ENCODE data around the gene ST3GAL4. TPM values are rescaled to one million over a fixed set of nuclear protein-coding genes. Genes with fewer than 3 reads are reported as not detected.
"Not testable (repeated sequence)": the region's sequence is repeated elsewhere in the genome, so short reads cannot be mapped to it uniquely, and the experiment has no call there.

Gene ST3GAL4
- total RNA-seq, 2 donors from 2014 or later = 123 to 304 TPM

DNA sequence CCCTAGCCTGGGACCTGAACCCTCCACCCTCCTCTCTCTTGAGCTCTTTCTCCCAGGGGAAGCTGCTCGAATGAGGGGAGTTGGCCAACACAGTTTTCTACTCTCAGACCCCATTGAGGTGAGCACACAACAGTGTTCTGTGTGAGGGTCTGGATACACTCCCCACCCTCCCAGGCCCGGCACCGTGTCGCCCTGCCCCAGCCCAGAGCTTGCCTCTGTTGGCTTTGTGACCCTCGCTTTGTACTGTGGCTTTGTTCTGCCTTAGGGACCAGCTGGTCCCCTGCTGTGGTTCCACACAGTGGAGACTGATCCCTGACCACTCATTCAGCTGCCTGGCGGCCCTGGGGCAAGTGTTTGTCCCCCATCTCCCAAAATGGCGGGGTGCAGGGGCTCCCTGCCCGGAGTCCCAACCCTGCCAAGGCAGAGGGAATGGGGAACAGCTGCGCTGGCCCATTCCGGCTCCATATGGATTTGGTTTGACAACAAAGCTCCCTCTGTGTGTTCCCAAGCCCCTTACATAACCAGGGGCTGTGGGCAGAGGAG, 8.3 kb downstream of the ST3GAL4 start:
- Histone ChIP-seq H3K9me3 (no peaks in the 10 kb centered on the region), H3K4me3 (no peak overlapping the region), H3K27ac (no peak overlapping the region), H3K9ac (ENCODE audit: low read depth in 2 of 2, low read length in 2 of 2) (no peak overlapping the region), H3K36me3 (no peaks in the 10 kb centered on the region), H3K4me1 (peaks cover 9% of the 10 kb centered on the region), H3K27me3 (no peaks in the 10 kb centered on the region)
- DNase-seq = no peak
- TF ChIP-seq, protein P1, sequence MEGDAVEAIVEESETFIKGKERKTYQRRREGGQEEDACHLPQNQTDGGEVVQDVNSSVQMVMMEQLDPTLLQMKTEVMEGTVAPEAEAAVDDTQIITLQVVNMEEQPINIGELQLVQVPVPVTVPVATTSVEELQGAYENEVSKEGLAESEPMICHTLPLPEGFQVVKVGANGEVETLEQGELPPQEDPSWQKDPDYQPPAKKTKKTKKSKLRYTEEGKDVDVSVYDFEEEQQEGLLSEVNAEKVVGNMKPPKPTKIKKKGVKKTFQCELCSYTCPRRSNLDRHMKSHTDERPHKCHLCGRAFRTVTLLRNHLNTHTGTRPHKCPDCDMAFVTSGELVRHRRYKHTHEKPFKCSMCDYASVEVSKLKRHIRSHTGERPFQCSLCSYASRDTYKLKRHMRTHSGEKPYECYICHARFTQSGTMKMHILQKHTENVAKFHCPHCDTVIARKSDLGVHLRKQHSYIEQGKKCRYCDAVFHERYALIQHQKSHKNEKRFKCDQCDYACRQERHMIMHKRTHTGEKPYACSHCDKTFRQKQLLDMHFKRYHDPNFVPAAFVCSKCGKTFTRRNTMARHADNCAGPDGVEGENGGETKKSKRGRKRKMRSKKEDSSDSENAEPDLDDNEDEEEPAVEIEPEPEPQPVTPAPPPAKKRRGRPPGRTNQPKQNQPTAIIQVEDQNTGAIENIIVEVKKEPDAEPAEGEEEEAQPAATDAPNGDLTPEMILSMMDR (IDR thresholded peaks at IDR 0.05) = no peak
- intact Hi-C loops (cut with DNase I) = no loop called here

DNA sequence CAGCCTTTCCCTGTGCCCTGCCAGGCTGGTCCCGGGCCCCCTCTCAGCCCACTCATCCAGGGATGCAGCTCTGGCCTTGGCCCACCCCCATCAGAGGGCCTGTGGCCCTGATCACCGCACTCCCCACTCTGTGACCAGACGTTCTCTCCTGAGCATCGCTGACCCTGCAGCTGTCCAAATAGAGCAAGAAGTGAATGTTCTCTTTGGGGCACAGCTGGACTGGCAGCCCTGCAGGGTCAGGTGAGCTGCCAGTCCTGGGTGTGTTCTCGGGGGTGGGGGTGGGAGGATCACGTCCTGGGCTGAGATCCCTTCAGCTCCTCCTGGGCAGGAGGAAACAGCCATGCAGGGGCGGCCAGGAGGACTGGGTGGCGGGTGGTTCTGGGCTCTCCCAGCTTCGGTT, 9.2 kb downstream of the ST3GAL4 start:
- H3K4me3 ChIP-seq; H3K27me3 ChIP-seq; DNase-seq; H3K9me3 ChIP-seq; H3K9ac ChIP-seq (ENCODE audit: low read depth in 2 of 2, low read length in 2 of 2); intact Hi-C loops (cut with DNase I); H3K4me1 ChIP-seq; H3K27ac ChIP-seq; H3K36me3 ChIP-seq: not testable (repeated sequence)

DNA sequence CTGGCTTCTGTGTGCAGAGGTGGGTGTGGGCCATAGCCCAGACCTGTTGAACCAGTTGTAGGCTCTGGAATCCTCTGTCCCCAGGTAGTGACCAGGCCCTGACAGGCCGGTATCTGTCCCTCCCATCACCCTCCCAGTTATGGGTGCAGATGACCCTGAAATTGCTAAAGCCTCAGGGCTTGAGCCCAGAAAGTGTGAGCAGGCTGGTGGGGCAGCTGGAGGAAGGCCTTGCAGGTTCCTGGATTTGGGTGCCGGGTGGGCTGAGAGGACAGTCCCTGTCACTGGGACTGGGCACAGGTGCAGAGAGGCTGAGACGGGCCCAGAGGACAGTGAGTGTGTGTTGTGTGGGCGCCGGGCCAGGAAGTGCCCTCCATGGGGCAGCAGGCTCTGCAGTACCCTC, 10.0 kb downstream of the ST3GAL4 start:
- DNase-seq; H3K27me3 ChIP-seq; H3K4me3 ChIP-seq; intact Hi-C loops (cut with DNase I); H3K9ac ChIP-seq (ENCODE audit: low read depth in 2 of 2, low read length in 2 of 2); H3K4me1 ChIP-seq; H3K36me3 ChIP-seq; H3K9me3 ChIP-seq: not testable (repeated sequence)
- peak overlapping the region; percentile 50 for H3K27ac ChIP-seq

DNA sequence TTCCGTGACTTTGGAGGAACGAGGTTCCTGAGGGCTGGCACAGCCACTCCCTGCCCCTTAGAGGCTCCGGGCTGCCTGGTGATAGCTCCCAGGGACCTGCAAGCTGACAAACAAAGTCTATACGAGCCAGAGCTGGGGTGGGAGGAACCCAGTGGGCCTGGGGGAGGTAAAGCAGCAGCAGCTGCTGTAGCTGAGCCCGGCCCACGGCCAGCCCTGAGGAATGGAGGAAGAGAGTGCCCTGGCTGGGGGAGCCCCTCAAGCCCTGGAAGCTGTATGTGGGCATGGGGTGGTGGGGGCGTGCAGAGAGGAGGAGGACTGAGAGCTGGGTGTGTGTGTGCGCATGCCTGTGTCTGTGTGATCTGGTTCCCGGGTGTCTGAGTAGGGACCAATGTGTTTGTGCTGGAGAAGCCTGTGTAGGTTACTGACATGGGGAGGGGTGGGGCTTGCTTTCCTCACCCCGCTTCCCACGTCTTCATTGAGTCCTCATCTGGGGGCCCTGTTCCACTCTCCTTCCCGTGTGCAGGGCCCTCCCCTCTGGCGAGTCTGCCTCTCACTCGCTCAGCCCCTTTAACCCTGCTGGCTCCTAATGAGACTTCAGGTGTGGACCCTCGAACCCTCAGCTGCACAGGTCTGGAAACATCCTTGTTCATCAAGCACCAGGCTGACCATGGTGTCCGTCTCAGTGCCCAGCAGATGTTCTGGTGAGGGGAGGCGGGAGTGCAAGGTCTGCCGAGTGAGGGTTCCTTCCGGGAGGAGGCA, 10.8 kb downstream of the ST3GAL4 start:
- TF ChIP-seq, protein P1 (IDR thresholded peaks at IDR 0.05) = no peak
- H3K27ac ChIP-seq = peak overlapping the region; percentile 71
- H3K4me1 ChIP-seq = peaks cover 5% of the 10 kb centered on the region
- no peak overlapping the region for H3K4me3 ChIP-seq
- H3K9ac ChIP-seq (ENCODE audit: low read depth in 2 of 2, low read length in 2 of 2) = peak overlapping the region in 1 of 2 donors; percentile 40
- no peaks in the 10 kb centered on the region for H3K36me3 ChIP-seq
- no peak for DNase-seq
- H3K9me3 ChIP-seq = no peaks in the 10 kb centered on the region
- intact Hi-C loops (cut with DNase I) = no loop called here
- no peaks in the 10 kb centered on the region for H3K27me3 ChIP-seq

DNA sequence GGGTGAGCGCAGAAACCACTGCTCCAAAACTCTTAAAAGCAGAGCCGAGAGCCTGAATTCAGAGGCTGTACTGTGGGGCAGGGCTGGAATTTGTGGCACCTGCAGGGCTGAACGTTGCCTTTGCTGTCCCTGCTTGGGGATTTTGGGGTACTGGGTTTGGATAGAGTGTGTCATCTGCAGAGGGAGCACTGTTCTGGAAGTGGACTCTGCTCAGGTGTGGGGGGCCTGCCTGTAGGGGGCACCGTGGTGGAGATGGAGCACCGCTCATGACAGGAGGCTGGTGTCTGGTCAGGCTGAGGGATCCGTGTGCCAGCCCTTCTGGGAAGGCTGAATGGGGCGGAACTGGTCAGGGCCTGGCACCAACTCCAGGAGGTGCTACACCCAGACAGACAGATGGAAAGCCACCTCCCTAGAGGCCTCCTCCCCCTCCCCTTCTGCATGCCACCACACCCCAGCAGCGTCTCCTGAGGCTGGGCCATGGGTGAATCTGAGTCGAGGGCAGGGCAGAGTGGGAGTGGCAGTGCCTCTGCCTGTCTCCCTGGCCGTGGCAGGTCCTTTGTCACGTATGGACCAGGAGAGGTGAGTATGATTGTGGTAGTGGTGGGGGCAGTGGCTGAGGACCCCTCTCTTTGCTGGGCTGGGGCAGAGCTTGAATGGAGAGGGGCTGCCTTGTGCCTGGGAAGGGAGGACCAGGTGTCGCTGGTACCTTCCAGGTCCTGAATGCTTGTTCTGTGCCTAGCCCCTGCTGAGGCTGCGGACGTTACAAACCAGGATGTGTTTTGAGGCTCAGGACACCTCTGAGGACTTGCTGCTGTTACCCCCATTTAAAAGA, 11.6 kb downstream of the ST3GAL4 start:
- intact Hi-C loops (cut with DNase I); H3K4me3 ChIP-seq; H3K9me3 ChIP-seq; H3K4me1 ChIP-seq; H3K27me3 ChIP-seq; H3K36me3 ChIP-seq: not testable (repeated sequence)
- Histone ChIP-seq H3K27ac (peak overlapping the region; percentile 71), H3K9ac (ENCODE audit: low read depth in 2 of 2, low read length in 2 of 2) (peak overlapping the region in 1 of 2 donors; percentile 40)
- TF ChIP-seq, protein P1 (IDR thresholded peaks at IDR 0.05) = peak; percentile 22
- DNase-seq = peak; percentile 83

DNA sequence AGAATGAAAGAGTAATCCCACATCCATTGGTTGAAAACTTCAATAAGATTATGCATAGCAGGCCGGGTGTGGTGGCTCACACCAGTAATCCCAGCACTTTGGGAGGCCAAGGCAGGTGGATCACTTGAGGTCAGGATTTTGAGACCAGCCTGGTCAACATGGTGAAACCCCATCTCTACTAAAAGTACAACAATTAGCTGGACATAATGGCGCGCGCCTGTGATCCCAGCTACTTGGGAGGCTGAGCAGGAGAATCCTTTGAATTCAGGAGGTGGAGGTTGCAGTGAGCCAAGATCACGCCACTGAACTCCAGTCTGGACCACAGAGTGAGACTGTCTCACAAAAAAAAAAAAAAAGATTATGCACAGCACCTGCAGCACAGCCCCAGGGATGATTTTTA, 12.3 kb downstream of the ST3GAL4 start:
- DNase-seq; H3K36me3 ChIP-seq; H3K27me3 ChIP-seq; H3K4me3 ChIP-seq; H3K9ac ChIP-seq (ENCODE audit: low read depth in 2 of 2, low read length in 2 of 2); intact Hi-C loops (cut with DNase I); H3K9me3 ChIP-seq; H3K4me1 ChIP-seq: not testable (repeated sequence)
- peak overlapping the region; percentile 71 for H3K27ac ChIP-seq

DNA sequence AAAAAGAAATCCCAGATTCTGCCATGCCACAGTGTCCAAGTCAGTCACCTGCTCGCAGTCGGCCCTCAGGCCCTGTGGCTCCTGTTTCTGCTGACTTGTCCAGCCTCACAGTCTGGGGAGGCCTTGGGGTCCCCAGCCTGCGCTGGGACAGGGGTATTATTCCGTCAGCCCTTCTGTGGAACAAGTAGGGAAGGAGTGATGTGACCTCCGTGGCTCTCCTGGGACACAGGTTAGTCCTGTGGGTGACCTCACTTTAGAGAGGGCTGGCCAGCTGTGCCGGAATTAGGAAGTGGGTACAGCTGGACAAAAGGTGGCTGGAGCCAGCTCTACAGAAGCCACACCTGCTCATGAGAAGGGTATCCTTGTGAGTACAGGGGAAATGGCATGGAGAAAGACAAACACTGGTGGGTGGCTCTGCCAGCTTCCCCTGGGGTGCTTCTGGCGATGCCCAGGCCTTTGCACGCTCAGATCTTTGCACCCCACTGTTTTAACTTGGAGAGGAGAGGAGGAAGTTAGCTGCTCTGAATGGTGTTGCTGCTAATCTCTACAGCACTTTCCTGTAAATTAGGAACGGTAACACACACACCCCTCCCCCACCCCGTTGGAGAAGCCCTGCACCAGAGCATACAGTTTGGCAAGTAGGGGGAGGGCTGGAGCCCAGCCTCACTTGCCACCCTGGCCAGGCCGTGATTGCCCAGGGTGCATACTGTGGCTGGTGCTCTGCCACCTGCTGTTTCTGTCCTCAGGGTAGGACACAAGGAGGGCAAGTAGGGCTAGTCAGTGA, 13.0 kb downstream of the ST3GAL4 start:
- H3K36me3 ChIP-seq; intact Hi-C loops (cut with DNase I); H3K27me3 ChIP-seq; H3K4me1 ChIP-seq; H3K9me3 ChIP-seq; H3K4me3 ChIP-seq; DNase-seq; H3K9ac ChIP-seq (ENCODE audit: low read depth in 2 of 2, low read length in 2 of 2): not testable (repeated sequence)
- H3K27ac ChIP-seq = peak overlapping the region; percentile 71

Measured in colonic mucosa (tissue), 4 donors.